ENCODE data around the gene CD40.

- TF ChIP-seq CTCF (conservative IDR thresholded peaks at IDR 0.05 in 1 of 2, IDR thresholded peaks at IDR 0.05 in 1 of 2; ENCODE audit: extremely low read depth in 1 of 2, insufficient read depth in 1 of 2, low read depth in 1 of 2, low read length in 2 of 2) (no peak), EZH2 (IDR thresholded peaks at IDR 0.05; ENCODE audit: borderline replicate concordance, low read length) (no peak)
These were observed 42.5 kb downstream of the CD40 start for GRCh38 chr20:46160661-46161060.

Data from mammary epithelial cell (primary cell).